HG03460 (cell line): ENCODE data around the gene GGT5.
"Not testable (repeated sequence)": the region's sequence is repeated elsewhere in the genome, so short reads cannot be mapped to it uniquely, and the experiment has no call there.

ENCODE experiments used
- ATAC-seq: cut with Tn5 transposase; IDR thresholded peaks from one replicate; pipeline ENCODE4 v1.9.1; 2021; ENCODE audit not compliant: unreplicated experiment

Gene GGT5

GRCh38 chr22:24233816-24234215 is 11.1 kb downstream of the GGT5 start:
- no peak for ATAC-seq

GRCh38 chr22:24233235-24233634 is 11.6 kb downstream of the GGT5 start:
- ATAC-seq = no peak

- no peak for ATAC-seq
Measured at GRCh38 chr22:24232725-24233124, 12.2 kb downstream of the GGT5 start.

- ATAC-seq = no peak
Measured at GRCh38 chr22:24232124-24232523, 12.8 kb downstream of the GGT5 start.

GRCh38 chr22:24231706-24232105 is 13.2 kb downstream of the GGT5 start:
- ATAC-seq = no peak

GRCh38 chr22:24230911-24231656 is 13.8 kb downstream of the GGT5 start:
- no peak for ATAC-seq

GRCh38 chr22:24225951-24226350 is 18.9 kb downstream of the GGT5 start:
- ATAC-seq = no peak

GRCh38 chr22:24225044-24225601 is 19.8 kb downstream of the GGT5 start:
- no peak for ATAC-seq

- ATAC-seq = no peak
Measured at GRCh38 chr22:24224468-24224867, 20.4 kb downstream of the GGT5 start.

GRCh38 chr22:24219750-24220149 is 25.1 kb downstream of the GGT5 start:
- no peak for ATAC-seq

- ATAC-seq = no peak
Measured at GRCh38 chr22:24217384-24217783, 27.5 kb downstream of the GGT5 start.

GRCh38 chr22:24216541-24217209 is 28.2 kb downstream of the GGT5 start:
- ATAC-seq = no peak

GRCh38 chr22:24214467-24215285 is 30.2 kb downstream of the GGT5 start:
- ATAC-seq = no peak

- ATAC-seq = not testable (repeated sequence)
Measured at GRCh38 chr22:24213111-24213510, 31.8 kb downstream of the GGT5 start.

- ATAC-seq = not testable (repeated sequence)
Measured at GRCh38 chr22:24211716-24212115, 33.2 kb downstream of the GGT5 start.

GRCh38 chr22:24210409-24210808 is 34.5 kb downstream of the GGT5 start:
- not testable (repeated sequence) for ATAC-seq

GRCh38 chr22:24209687-24210086 is 35.2 kb downstream of the GGT5 start:
- ATAC-seq = no peak

GRCh38 chr22:24209016-24209415 is 35.9 kb downstream of the GGT5 start:
- no peak for ATAC-seq

- no peak for ATAC-seq
Measured at GRCh38 chr22:24208012-24208749, 36.7 kb downstream of the GGT5 start.

- no peak for ATAC-seq
Measured at GRCh38 chr22:24207264-24208011, 37.4 kb downstream of the GGT5 start.
